Stimulated activated CD8-positive, alpha-beta memory T cell treated with anti-CD3 and anti-CD28 coated beads, Interleukin-15, amount 100 ng/mL, for 1 hour (primary cell): ENCODE results near the gene FOLR2.
"Not testable (repeated sequence)": the region's sequence is repeated elsewhere in the genome, so short reads cannot be mapped to it uniquely, and the experiment has no call there.

ENCODE experiments used
- DNase-seq: peaks from one replicate; pipeline ENCODE4 v3.0.0-alpha.2; 2020; ENCODE audit warnings: low read depth

FOLR2 gene

DNA sequence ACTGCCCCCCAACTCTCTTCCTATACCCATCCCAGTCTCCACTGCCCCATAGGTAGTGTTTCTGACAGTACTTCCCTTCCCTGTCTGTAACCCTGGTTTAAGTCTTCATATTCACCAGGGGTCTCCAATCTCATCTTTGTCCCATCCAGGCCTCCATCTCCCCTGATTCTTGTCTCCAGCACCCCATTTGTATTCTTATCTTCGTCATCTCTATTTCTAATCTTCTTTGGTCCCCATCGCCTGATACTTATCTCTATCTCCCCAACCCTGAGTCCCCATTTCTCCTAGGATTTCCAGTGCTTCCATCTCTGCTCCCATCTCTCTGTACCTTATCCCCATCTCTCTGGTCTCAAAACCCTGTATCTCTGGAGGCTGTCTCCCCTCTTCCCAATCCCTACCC is 25.5 kb downstream of the FOLR2 start:
- no peak for DNase-seq

DNA sequence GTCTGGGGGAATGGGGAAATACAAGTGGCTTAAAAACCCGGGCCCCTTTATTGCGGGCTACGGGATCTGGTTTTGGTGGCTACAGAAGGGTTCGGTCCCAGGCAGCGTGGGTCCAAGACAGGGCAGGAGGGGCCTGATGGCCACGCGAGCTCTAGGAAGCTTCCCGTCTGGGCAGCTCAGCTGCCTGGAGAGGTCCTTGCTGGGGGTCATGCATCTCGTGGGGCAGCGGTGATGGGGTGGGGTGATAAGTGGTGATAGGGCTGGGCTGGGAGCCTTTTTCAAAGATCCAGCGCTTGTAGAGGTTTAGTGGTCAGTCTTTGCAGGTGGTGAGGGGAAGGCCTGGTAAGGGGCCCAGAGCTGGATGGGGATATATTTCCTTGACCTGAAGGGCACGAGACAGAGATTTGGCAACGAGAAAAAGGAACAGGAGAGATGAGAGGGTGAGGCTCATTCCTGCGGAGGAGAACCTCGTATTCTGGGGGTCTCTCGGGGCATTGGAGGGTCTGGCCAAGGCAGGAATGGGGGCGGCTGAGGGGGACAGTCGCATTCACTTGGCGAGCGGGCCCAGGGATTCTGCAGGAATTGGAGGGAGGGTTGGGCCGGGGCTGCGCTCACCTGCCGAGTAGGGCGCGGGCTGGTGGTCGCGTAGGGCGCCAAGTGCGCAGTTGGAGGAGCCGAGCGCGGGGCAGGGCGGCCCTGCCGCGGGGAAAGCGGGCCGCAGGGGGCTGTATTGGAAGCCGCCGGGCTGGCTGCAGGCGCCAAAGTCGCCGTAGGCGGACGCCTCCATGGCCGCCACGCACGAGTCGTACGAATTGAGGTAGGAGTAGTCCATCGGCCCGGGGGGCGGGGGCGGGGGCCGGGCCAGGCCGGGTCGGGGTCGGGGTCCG is 26.8 kb downstream of the FOLR2 start:
- DNase-seq = no peak

DNA sequence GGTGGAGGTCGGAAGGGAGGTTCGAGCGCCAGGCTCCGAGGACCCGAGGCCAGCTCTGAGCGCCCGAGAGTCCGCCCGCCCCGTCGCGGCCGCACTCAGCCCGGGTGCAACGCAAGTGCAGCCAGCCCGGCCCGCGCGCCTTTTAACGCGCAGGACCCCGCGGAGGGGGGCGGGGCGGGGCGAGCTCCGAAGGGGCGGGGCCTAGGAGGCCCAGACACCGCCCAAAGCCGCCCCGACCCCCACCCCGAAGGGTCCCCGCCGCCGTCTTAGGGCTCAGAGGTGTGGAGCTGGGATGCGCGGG is 27.4 kb downstream of the FOLR2 start, which contains the start of gene PHOX2A:
TSS of gene PHOX2A (minus strand) at position 117 of the 301 bp plus-strand sequence. CDS start 172 bp downstream, outside the sequence.
- DNase-seq = no peak

DNA sequence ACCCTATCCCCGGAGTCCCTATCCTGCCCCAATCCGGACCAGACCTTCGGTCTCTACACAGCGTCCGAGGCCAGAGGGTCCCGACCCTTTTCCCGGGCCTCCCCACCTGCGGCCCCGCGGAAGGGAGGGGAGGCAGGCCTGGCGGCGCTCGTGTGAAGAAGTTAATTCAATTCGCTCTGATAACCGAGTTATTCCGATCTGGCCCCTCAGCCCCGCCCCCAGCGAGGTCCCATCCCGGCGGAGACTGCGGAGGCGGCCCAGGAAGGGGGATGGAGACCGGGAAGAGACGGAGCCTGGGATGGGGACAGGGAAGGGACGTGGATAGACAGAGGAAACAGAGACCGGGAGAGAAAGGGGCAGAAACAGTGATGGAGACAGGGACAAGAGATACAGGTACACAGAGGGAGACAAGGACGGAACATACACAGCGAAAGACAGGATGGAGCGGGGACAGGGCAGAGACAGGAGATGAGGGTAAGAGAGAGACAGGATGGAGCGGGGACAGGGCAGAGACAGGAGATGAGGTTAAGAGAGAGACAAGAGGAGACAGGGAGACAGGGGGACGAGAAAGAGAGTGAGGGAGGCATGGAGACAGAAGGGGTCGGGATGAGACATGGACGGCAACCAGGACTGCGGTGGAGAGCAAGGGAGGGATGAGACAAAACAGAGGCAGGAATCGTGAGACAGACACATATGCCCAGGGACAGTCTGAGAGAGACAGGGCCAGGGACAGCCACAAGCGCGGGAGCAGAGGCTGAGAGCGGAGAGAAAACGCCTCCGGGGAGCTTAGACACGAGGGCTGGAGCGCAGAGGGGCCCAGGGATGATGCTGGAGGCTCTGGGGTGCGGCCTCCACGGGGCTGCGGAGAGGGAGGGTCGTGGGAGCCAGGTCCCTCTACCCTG is 28.0 kb downstream of the FOLR2 start:
- DNase-seq = no peak

DNA sequence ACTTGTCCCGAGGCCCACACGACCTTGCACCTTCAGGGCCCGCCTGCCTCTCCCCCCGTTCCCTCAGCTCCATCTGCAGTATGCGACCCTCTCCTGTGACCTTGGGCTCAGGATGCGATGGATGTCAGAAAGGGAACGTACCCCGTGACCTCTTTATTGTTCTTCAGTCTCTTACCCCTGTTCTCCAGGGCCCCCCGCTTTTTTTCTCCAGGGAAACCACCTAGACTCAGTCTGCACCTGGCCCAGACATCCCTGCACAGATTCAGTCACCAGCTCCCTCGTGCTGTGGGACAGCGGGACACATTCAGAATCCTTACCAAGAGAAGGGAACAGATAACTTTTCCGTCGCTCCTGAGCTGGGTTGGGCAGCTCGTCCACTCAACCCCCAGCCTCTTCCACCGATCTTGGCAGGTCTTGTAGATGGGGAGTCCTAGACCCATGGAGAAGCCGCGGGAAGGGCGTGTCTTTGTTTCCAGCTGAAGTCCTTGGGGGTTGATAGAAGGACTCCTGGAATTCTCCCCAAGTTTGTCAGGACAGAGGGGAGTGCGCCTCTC is 28.7 kb downstream of the FOLR2 start:
- DNase-seq = no peak

DNA sequence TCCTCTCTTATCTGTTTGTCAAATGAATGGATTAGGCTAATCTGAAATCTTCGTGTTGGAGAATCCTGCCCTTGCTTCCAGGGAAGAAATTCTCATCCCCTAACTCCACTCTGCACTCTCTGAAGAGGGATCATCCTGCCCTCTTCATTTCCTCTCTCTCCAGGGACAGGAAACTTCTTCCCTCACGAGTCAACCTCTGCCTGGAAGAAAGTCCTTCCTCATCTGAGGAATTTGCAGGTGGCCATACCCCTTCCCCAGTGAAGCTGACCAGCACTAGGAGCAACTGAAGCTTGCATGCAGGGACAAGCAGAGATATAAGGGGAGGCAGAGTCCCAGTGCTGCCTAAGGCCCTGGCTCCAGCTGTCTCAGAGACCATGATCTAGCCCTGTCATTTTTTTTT is 31.0 kb downstream of the FOLR2 start:
- DNase-seq = no peak

DNA sequence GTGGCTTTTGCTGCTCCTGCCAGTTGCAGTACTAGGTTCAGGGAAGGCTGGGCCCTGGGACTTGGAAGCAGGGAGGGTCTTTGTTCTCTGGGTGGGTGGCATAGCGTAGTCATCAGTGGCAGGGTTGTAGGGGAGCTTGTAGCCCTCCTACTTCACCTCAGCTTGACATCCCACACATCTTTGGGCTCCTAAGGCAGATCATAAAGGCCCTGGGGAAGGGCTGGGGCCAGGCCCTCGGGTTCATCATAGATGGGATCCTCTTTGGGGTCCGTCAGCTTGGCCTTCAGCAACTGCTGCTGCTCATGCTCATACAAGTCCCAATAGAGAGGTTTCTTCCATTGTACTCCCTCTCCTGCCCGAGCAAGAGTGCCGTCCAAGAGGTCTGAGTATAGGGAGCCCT is 33.4 kb downstream of the FOLR2 start:
- no peak for DNase-seq

DNA sequence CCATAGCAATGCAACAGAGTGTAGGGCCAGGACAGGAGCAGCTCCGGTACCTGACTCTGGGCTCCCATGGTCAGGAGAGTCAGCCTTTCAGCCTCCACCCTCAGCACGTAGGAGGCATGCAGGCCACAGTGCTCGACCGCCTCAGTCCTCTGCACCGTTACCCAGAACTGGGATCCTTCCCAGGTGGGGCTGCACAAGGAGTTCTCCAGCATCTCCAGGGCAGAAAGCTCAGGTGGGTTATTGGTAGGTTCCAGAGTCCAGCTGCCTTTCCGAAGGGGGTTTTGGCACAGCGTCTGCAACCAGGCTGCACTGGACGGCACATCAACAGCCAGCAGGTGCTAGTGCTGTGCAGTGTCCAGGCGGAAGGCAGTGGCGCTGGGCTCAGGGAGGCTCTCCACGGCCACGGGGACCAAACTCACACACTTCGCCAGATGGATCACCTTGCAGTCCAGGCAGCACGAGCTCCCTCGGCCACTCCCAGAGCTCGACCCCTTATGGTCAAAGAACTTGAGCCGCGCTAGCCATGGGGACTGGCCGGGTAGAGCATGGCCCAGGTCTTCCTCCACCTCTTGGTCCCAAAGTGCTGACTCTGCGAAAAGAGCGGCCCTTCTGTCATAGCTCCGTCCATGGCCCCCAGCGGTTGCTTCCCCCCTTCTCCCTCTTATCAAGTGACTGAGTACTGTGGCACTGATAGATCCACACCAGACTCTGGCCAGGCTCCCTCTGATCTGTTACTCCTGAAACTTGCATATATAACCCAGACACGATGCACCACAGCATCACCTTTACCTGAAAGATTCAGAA is 34.3 kb downstream of the FOLR2 start:
- no peak for DNase-seq

DNA sequence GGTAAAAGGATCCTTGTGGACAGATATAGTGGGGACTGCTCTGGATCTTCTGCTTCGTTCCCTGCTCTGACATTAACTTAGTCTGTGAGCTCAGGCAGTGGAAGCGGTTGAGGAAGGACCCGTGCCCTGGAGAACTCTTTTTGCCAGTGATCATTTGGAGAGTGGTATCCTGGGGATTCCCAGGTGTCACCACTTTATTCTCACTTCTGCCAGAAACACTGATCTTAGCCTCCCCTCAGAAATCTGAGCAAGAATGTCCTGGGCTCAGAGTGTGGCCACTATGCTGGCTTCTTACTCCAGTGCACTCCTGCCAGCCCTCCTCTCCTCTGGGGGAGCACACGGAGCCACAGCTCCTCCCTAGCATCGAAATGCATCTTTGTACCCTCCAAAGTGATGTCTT is 35.0 kb downstream of the FOLR2 start:
- no peak for DNase-seq

DNA sequence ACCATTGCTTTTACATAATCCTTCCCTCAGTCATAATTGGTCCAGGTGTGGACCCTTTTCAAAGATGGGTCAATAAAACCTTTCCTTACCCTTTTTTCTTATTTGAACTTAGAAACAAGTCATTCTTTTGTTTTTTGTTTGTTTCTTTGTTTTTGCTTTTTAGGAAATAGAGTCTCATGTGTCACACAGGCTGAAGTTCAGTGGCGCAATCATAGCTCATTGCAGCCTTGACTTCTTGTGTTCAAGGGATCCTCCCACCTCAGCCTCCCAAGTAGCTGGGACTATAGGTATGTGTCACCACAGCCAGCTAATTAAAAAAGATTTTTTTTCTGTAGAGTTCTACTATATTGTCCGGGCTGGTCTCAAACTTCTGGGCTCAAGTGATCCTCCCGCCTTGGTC is 36.8 kb downstream of the FOLR2 start:
- DNase-seq = no peak

DNA sequence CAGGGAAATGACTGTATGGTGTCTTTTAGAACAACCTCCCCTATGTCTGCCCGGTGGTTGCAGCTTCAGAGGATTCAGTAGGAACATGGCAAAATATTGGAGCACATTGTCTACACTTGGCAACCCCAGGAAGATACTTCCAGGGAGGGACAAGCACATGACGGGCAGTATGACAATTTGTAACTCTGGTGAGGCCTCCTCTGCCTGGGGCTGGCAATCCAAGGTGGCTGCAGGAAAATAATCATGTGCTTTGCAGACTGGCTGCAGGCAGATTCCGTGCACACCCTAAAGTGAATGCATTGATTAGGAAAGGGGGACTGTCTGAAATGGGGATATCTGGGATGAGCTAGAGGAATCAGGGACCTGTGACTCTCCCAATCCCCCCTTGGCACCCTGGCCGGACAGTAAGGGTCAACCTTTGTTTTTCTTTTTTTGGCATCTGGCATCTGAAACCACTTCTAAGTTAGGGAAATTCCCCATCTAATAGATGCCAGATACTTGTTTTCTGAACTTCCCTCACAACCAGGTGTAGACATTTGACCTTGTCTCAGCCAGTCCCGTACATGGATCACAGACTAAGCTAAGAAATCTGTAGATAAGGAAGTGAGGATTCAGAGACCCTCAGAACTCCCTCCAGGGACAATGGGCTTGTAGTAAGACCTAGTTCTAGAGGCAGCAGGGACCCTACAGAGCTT is 37.9 kb downstream of the FOLR2 start:
- no peak for DNase-seq

DNA sequence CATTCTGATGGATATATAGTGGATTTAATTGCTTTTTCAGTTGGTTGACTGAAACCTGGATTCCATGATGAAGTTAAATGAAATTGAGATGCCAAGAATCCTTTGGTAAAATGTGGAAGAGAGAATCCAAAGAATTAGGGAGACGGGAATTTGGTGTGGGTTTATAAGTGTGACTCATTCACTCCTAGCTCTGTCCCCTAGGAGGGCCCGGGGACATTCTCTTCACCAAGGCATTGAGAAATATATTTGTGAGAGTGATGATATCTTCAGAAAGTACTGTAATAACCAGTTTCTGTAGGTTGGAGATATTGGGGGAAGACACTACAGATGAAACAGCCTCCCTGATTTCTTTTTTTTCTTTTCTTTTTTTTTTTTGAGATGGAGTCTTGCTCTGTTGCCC is 41.0 kb downstream of the FOLR2 start:
- DNase-seq = no peak

DNA sequence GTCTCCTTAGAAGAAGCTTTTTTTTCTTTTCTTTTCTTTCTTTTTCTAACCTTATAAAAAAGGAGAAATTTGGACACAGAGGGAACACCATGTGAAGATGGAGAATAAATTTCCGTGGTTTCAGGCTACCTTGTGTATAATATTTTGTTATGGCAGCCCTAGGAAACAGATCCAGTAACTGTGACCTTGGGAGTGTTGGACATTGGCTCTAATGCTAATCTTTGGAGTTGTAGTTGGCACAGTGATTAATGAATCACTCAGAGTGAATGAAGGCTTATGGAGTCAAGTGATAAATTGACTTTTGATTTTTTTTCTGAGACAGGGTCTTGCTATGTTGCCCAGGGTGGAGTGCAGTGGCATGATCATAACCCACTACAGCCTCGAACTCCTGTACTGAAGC is 42.9 kb downstream of the FOLR2 start:
- no peak for DNase-seq

DNA sequence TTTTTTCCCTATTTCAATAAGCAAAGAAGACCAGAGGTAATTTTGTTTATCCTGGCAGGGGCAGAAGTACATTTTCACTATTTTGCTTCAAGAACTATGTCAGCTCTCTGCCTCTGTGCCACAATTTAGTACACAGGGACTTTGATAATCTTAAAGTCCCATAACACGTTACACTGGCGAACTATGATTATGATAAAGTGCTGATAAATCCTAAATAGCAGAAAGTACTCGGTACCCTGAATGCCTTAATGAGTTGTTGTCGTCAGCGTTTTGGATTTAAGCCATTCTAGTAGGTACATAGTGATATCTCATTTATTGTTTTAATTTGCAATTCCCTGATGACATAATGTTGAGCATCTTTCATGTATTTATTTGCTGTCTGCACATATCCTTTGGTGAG is 44.0 kb downstream of the FOLR2 start:
- DNase-seq = no peak

DNA sequence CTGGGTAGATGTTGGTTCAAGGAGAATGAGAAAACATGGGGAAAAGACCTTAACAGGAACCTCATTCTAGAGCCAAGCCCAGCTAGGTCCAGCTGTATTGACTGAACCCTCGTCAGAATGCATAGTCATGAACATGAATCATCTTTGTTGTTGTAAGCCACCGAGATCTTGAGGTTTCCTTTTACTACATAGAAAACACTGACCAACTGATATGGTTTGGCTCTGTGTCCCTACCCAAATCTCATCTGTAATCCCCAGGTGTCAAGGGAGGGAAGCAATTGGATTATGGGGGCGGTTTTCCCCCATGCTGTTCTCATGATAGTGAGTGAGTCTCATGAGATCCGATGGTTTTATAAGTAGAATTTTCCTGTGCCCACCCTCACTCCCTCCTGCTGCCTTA is 46.8 kb downstream of the FOLR2 start:
- DNase-seq = no peak

DNA sequence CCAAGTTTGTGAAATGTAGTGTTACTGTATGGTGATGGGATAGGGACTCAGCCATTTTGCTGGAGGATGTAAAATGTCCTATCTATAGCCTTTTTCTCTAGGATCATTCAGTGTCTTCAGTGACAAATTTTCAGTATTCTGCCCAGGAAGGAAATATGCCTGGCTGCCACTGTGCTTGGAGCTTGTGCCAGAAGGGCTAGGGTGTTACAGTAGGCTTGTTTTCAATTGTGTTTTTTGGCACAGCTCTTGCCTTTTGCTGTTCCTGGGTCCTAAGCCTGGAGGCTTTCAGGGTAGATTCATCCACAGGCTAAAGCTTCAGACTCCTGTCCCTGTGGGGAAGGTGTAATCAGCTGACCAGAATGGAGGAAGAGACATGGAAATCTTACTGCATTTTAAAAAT is 49.4 kb downstream of the FOLR2 start:
- no peak for DNase-seq

DNA sequence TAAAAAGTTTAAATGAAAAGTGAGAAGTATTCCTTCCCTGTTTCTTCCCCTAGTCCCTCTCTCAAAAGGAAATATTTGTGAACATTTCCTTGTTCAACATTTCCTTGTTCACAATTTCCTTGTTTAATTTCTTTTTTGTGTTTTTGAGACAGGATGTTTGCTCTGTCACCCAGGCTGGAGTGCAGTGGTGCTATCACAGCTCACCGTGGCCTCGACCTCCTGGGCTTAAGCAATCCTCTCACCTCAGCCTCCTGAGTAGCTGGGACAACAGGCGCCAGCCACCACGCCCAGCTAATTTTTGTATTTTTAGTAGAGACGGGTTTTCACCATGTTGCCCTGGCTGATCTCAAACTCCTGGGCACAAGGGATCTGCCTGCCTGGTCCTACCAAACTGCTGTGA is 50.4 kb downstream of the FOLR2 start:
- not testable (repeated sequence) for DNase-seq

DNA sequence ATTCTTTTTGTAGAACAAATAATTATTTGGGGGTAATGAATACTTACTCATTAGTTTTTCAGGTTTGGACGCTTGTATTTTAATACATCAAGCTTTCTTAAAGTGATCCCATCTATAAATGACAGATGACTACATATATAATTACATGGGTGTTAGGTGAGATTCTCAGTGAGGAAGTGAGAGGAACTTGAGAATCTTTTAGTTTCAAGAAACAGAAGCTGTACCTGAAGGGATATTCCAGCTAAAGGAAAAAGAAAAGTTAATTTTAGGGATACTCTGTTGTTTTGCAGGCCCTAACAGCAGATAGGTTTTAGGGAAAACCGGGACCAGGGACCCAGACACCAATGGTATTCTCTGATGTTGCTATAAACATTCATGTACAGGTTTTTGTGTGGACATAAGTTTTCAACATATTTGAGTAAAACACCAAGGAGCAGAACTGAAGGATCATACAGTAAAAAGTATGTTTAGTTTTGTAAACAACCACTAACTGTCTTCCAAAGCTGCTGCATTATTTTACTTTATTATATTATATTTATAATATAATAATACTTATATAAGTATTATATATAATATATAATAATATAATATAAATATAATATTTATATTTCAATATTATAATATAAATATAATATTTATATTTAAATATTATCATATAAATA is 51.5 kb downstream of the FOLR2 start:
- no peak for DNase-seq
